Nephron progenitor cell (in vitro differentiated cells): ENCODE results near the gene DDI1.

Experiments
- DNase-seq: peaks from one replicate; pipeline ENCODE4 v3.0.0; 2021
- H3K27ac Mint-ChIP-seq: 2 replicates; pipeline ENCODE4 v1.8.0; 2021; ENCODE audit warnings: mild to moderate bottlenecking, moderate library complexity, mixed read lengths
- H3K27me3 Mint-ChIP-seq: 2 replicates; pipeline ENCODE4 v1.8.0; 2021; ENCODE audit warnings: mild to moderate bottlenecking, low read depth, mixed read lengths; ENCODE audit not compliant: poor library complexity
- H3K36me3 Mint-ChIP-seq: 2 replicates; pipeline ENCODE4 v1.8.0; 2021; ENCODE audit warnings: low read depth, mixed read lengths
- H3K4me1 Mint-ChIP-seq: 2 replicates; pipeline ENCODE4 v1.8.0; 2021; ENCODE audit warnings: mixed read lengths
- H3K4me3 Mint-ChIP-seq: 2 replicates; pipeline ENCODE4 v1.8.0; 2021; ENCODE audit warnings: mild to moderate bottlenecking, moderate library complexity, mixed read lengths
- H3K9me3 Mint-ChIP-seq: 2 replicates; pipeline ENCODE4 v1.8.0; 2021; ENCODE audit warnings: mild to moderate bottlenecking, moderate library complexity, mixed read lengths
- CTCF ChIP-seq: fragments of 200-600 bp; sonication (generic); IDR thresholded peaks from 2 replicates; pipeline ENCODE4 v1.5.0; 2021; ENCODE audit warnings: antibody characterized with exemption

DDI1 gene

DNA sequence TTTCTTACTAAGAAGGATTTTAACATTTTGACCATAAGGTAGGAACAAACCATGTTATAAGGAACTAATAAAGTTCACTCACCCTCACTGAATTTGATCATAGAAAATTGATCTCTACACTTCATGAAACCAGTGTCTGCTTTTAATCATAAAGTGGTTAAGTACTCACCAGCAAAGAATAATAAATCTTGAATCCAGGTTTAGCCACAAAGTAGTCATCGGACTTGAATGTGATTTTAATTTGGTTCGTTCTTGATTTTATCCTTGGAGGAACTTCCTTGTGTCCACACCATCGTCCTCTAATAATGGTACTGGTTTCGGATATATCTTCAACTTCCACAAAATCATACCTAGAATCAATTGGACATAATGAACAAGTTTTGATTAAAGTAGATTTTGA lies 40.5 kb upstream of the DDI1 start:
- peaks cover 3% of the 10 kb centered on the region for H3K27me3 Mint-ChIP-seq
- H3K4me1 Mint-ChIP-seq = no peaks in the 10 kb centered on the region
- no peak for DNase-seq
- TF ChIP-seq CTCF = no peak
- no peaks in the 10 kb centered on the region for H3K9me3 Mint-ChIP-seq
- no peak overlapping the region for H3K4me3 Mint-ChIP-seq
- no peaks in the 10 kb centered on the region for H3K36me3 Mint-ChIP-seq
- no peak overlapping the region for H3K27ac Mint-ChIP-seq

- Mint-ChIP-seq H3K36me3 (no peaks in the 10 kb centered on the region), H3K27ac (no peak overlapping the region), H3K4me1 (no peaks in the 10 kb centered on the region), H3K4me3 (no peak overlapping the region), H3K9me3 (no peaks in the 10 kb centered on the region), H3K27me3 (peaks cover 3% of the 10 kb centered on the region)
- TF ChIP-seq CTCF = no peak
- DNase-seq = no peak
These were observed 39.4 kb upstream of the DDI1 start for GRCh38 chr11:103997082-103997481.

- no peaks in the 10 kb centered on the region for H3K4me1 Mint-ChIP-seq
- no peak overlapping the region for H3K4me3 Mint-ChIP-seq
- no peaks in the 10 kb centered on the region for H3K36me3 Mint-ChIP-seq
- no peak overlapping the region for H3K27ac Mint-ChIP-seq
- no peak for TF ChIP-seq CTCF
- DNase-seq = no peak
- no peaks in the 10 kb centered on the region for H3K9me3 Mint-ChIP-seq
- no peaks in the 10 kb centered on the region for H3K27me3 Mint-ChIP-seq
These were observed 37.5 kb upstream of the DDI1 start for GRCh38 chr11:103998826-103999508.

DNA sequence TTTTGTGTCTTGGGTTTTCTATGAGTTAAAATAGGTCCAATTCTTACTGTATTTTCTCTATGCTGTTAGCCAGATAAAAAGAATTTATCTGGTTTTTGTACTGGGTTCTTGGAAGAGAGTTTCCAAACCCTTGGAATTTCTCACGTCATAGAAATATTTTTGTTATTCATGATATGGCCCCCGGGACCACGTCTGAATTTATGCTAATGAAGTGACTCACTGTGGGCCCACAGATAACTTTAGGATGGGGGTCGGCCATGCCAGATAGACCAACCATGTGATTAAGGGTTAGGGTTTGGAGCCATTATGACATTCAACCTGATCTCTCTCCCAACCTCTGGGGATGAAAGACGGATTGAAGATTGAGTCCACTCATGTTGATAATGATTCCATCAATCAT lies 35.6 kb upstream of the DDI1 start:
- DNase-seq = no peak
- Mint-ChIP-seq H3K4me3 (no peak overlapping the region), H3K27ac (no peak overlapping the region), H3K36me3 (no peaks in the 10 kb centered on the region), H3K27me3 (no peaks in the 10 kb centered on the region), H3K4me1 (no peaks in the 10 kb centered on the region), H3K9me3 (no peaks in the 10 kb centered on the region)
- no peak for TF ChIP-seq CTCF

DNA sequence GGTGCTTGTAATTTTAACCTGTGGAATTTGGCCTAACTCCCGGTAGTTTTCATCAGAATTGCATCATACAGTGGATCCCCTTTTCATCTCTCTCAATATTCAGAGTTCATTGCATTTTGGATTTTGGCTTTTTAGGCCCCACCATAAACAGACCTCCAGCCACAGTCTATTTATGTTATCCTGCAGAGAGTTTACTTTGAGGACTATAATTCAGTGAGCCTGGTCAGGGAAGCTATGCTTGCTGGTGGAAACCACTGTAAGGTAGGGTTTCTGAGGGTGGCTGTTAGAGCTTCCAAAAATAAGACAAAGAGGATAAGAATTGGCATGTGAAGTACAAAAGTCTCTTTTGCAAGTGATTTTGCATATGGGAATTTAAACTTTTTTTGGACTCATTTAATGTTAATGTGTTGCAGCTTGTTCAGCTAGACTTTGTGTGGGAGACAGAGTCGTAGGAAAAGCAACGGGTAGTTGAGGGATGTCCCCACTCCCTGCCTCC lies 34.8 kb upstream of the DDI1 start:
- no peak overlapping the region for H3K27ac Mint-ChIP-seq
- H3K9me3 Mint-ChIP-seq = no peaks in the 10 kb centered on the region
- H3K4me3 Mint-ChIP-seq = no peak overlapping the region
- no peak for DNase-seq
- TF ChIP-seq CTCF = no peak
- no peaks in the 10 kb centered on the region for H3K36me3 Mint-ChIP-seq
- no peaks in the 10 kb centered on the region for H3K27me3 Mint-ChIP-seq
- no peaks in the 10 kb centered on the region for H3K4me1 Mint-ChIP-seq

DNA sequence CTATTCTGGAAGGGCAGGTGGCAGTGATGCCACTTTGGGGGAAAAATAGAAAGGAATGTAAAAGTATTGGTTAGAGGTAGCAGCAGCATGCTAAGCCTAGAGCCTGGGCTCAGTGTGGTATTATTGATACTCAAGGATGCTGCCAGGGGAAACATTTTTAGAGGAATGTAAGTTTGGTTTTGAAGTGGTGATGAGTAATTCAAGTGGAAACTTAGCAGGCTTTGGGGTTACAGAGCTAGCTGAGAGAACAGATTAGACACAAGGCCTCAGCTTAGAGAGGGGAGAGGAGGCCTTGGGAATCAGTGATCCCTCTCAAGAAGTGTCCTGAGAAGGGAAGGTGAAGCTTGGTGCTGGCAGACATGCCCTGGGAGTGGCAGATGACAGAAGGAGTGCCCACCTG lies 32.9 kb upstream of the DDI1 start:
- H3K4me3 Mint-ChIP-seq = no peak overlapping the region
- no peak for DNase-seq
- no peak for TF ChIP-seq CTCF
- no peaks in the 10 kb centered on the region for H3K9me3 Mint-ChIP-seq
- H3K27me3 Mint-ChIP-seq = no peaks in the 10 kb centered on the region
- H3K36me3 Mint-ChIP-seq = no peaks in the 10 kb centered on the region
- no peak overlapping the region for H3K27ac Mint-ChIP-seq
- H3K4me1 Mint-ChIP-seq = no peaks in the 10 kb centered on the region
